Measurements from ENCODE around the gene TMOD1.

TMOD1 gene

DNA sequence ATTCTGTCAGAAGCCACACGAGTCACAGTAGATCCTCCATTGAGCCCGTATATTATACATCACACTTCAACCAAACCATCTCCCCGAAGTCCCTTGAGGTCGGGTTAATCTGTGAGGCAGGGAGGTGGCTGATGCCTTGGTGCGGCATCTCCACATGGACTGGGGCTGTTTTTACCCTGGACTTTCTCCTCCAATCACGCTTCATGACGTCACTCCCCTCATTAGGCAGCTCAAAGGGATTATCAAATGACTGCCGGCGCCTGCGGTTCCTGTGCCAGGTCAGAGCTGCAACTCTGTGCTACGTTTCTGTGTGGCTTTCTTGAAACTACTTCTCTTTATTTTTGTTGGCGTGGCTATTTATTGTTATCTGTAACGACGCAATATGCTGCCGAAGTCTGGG, 53.7 kb downstream of the TMOD1 start:
- H3K27me3 ChIP-seq = no peaks in the 10 kb centered on the region
- H3K4me3 ChIP-seq (ENCODE audit: low read depth, low read length) = no peak overlapping the region
- DNase-seq = no peak
- no peaks in the 10 kb centered on the region for H3K9me3 ChIP-seq
- peaks cover 63% of the 10 kb centered on the region for H3K36me3 ChIP-seq
- no peak for TF ChIP-seq CTCF (IDR thresholded peaks at IDR 0.05; ENCODE audit: low read depth, low read length)
- H3K4me1 ChIP-seq = peaks cover 30% of the 10 kb centered on the region

DNA sequence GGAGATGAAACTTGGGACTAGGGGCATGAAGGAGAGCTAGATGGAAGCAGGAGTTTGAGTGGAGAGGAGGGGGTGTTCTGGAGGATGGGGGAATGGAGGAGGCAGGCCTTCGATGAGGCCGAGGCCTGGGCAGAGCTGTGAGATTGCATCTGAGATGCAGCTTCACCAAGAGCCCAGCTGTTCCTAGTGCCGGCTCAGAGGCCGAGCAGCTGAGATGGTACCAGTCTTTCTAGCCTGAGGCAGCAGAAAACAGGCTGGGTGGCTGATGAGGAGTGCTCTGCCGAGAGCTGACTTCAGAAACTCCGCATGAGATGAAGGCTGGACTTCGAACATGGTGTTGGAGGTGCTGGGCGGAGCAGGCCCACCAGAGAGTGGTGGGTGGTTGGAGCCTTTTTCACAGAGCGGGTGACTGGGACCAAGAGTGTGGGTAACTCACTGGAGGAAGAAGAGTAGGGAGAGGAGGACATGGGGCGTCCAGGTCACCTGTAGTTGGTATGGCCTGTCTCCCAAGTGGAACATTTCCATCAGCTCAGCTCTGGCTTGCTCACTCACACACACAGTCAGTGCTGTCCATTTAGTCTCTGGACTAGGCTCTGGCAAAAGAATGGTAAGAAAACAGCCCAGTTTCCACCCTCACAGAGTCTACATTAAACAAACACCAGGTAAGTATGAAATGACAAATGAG, 54.7 kb downstream of the TMOD1 start:
- peaks cover 65% of the 10 kb centered on the region for H3K36me3 ChIP-seq
- H3K4me3 ChIP-seq (ENCODE audit: low read depth, low read length) = no peak overlapping the region
- peak; percentile 45 for DNase-seq
- H3K4me1 ChIP-seq = peaks cover 35% of the 10 kb centered on the region
- no peak for TF ChIP-seq CTCF (IDR thresholded peaks at IDR 0.05; ENCODE audit: low read depth, low read length)
- no peaks in the 10 kb centered on the region for H3K27me3 ChIP-seq
- no peaks in the 10 kb centered on the region for H3K9me3 ChIP-seq

GRCh38 chr9:97556721-97557605, 55.5 kb downstream of the TMOD1 start:
- Histone ChIP-seq H3K36me3 (peaks cover 70% of the 10 kb centered on the region), H3K9me3 (no peaks in the 10 kb centered on the region), H3K4me1 (peaks cover 40% of the 10 kb centered on the region), H3K27me3 (no peaks in the 10 kb centered on the region), H3K4me3 (ENCODE audit: low read depth, low read length) (no peak overlapping the region)
- no peak for DNase-seq
- peak; percentile 12; the same call in 1 of the 2 replicates for TF ChIP-seq CTCF (IDR thresholded peaks at IDR 0.05; ENCODE audit: low read depth, low read length)

DNA sequence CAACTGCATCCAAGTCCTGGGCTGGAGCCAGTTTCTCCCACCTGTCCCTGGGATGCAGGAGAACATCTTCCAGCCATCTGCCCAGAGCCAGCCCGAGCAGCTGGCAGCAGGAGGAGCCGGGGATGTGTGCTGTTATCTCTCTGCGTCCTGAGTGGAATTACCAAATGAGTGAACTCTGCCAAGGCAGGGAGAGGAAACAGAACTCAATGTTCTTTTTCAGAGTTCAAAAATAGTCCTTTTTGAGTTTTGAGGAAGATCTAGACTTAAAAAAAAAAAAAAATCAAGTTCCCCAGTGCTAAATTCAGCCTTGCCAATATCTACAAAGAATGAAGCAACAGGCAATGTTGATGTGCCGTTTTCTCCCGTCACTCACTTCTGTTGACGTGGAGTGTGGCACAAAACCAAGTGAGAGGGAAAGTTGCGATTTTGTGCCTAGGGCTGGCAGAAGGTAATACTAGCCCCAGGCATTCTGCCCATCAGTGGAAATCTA, 56.2 kb downstream of the TMOD1 start:
- peaks cover 70% of the 10 kb centered on the region for H3K36me3 ChIP-seq
- TF ChIP-seq CTCF (IDR thresholded peaks at IDR 0.05; ENCODE audit: low read depth, low read length) = no peak
- no peaks in the 10 kb centered on the region for H3K9me3 ChIP-seq
- peak; percentile 87 for DNase-seq
- no peaks in the 10 kb centered on the region for H3K27me3 ChIP-seq
- peaks cover 45% of the 10 kb centered on the region for H3K4me1 ChIP-seq
- no peak overlapping the region for H3K4me3 ChIP-seq (ENCODE audit: low read depth, low read length)

- peaks cover 47% of the 10 kb centered on the region for H3K4me1 ChIP-seq
- DNase-seq = no peak
- H3K36me3 ChIP-seq = peaks cover 68% of the 10 kb centered on the region
- no peak for TF ChIP-seq CTCF (IDR thresholded peaks at IDR 0.05; ENCODE audit: low read depth, low read length)
- H3K4me3 ChIP-seq (ENCODE audit: low read depth, low read length) = no peak overlapping the region
- H3K9me3 ChIP-seq = no peaks in the 10 kb centered on the region
- no peaks in the 10 kb centered on the region for H3K27me3 ChIP-seq
Observed at GRCh38 chr9:97558701-97559101, 57.2 kb downstream of the TMOD1 start.
